Endodermal cell (in vitro differentiated cells): ENCODE data around the gene HECW1. TPM values are rescaled to one million over a fixed set of nuclear protein-coding genes. Genes with fewer than 3 reads are reported as not detected.

ENCODE experiments used
- DNase-seq: peaks from one replicate; pipeline ENCODE4 v3.0.0-alpha.2; 2017
- H3K27ac ChIP-seq: 2 replicates; pipeline ENCODE4 v1.5.1; 2013; ENCODE audit warnings: mild to moderate bottlenecking, low read depth, low read length, moderate library complexity
- H3K27me3 ChIP-seq: 2 replicates; pipeline ENCODE4 v1.6.1; 2013; ENCODE audit warnings: mild to moderate bottlenecking, low read length, moderate library complexity; ENCODE audit not compliant: insufficient read depth, control insufficient read depth, poor library complexity, severe bottlenecking
- H3K36me3 ChIP-seq: 2 replicates; pipeline ENCODE4 v1.7.0; 2013; ENCODE audit warnings: mild to moderate bottlenecking, low read length, moderate library complexity; ENCODE audit not compliant: control insufficient read depth, insufficient read depth
- H3K4me1 ChIP-seq: one replicate; pipeline ENCODE4 v1.7.0; 2013; ENCODE audit warnings: low read length; ENCODE audit not compliant: control insufficient read depth, insufficient read depth
- H3K4me3 ChIP-seq: 2 replicates; pipeline ENCODE4 v1.5.1; 2013; ENCODE audit warnings: mild to moderate bottlenecking, low read length, moderate library complexity
- H3K9ac ChIP-seq: 2 replicates; pipeline ENCODE4 v1.6.1; 2013; ENCODE audit warnings: mild to moderate bottlenecking, low read length, moderate library complexity; ENCODE audit not compliant: poor library complexity, severe bottlenecking; ENCODE audit errors: extremely low read depth
- H3K9me3 ChIP-seq: 2 replicates; pipeline ENCODE4 v1.6.1; 2013; ENCODE audit warnings: mild to moderate bottlenecking, low read length, moderate library complexity; ENCODE audit not compliant: control insufficient read depth
- H3K27ac Mint-ChIP-seq: 2 replicates; pipeline ENCODE4 v1.8.0; 2020; ENCODE audit warnings: mixed read lengths
- H3K27me3 Mint-ChIP-seq: 2 replicates; pipeline ENCODE4 v1.8.0; 2021; ENCODE audit warnings: mild to moderate bottlenecking, mixed read lengths; ENCODE audit not compliant: insufficient read depth
- H3K36me3 Mint-ChIP-seq: 2 replicates; pipeline ENCODE4 v1.8.0; 2020; ENCODE audit warnings: low read depth, mixed read lengths
- H3K4me1 Mint-ChIP-seq: 2 replicates; pipeline ENCODE4 v1.8.0; 2020; ENCODE audit warnings: mixed read lengths
- H3K4me3 Mint-ChIP-seq: 2 replicates; pipeline ENCODE4 v1.8.0; 2020; ENCODE audit warnings: mild to moderate bottlenecking, moderate library complexity, mixed read lengths
- H3K9me3 Mint-ChIP-seq: 2 replicates; pipeline ENCODE4 v1.8.0; 2020; ENCODE audit warnings: mild to moderate bottlenecking, mixed read lengths
- CTCF ChIP-seq: fragments of 200-600 bp; sonication (generic); conservative IDR thresholded peaks from 2 replicates; pipeline ENCODE4 v1.5.0; 2021; ENCODE audit warnings: antibody characterized with exemption, mild to moderate bottlenecking
- WGBS, 2 experiments: methylation state at CpG; one replicate each; pipeline versions ENCODE4 v1.1.5 to v1.1.7; 2013; ENCODE audit warnings: missing lambda C conversion rate in 2 of 2, mixed read lengths in 1 of 2; ENCODE audit not compliant: insufficient coverage in 1 of 2, insufficient read length in 1 of 2; 5-methylcytosine and 5-hydroxymethylcytosine counted together
- microRNA-seq: library from miRNA; unstranded; fragments of <30 nt; microRNA quantifications from one replicate; pipeline ENCODE4 v1.2.0, GENCODE V29; 2020; ENCODE audit warnings: borderline microRNAs expressed
- total RNA-seq, 2 donors: library from RNA; stranded (reverse); fragmentation: NEBNext Ultra II Directional in 1 of 2; extraction: Animal tissue kit (Norgen Biotek cat#: 25700) in 1 of 2; gene quantifications; 2 replicates in 1 of 2; 3 replicates in 1 of 2; pipeline ENCODE4 v1.2.1, GENCODE V29; 2021

Gene HECW1
- total RNA-seq, 2 donors from 2014 or later = 4.6 to 12.0 TPM

GRCh38 chr7:43612599-43613589 is 500.4 kb downstream of the HECW1 start:
- peaks cover 42% of the 10 kb centered on the region for H3K36me3 ChIP-seq
- no peak overlapping the region for H3K4me3 Mint-ChIP-seq
- no peak for TF ChIP-seq CTCF
- no peaks in the 10 kb centered on the region for H3K4me1 Mint-ChIP-seq
- 97 to 100% methylated on average over 1 to 3 of the region's 3 CpGs for WGBS, 2 experiments
- no peak overlapping the region for H3K9ac ChIP-seq
- no peaks in the 10 kb centered on the region for H3K27me3 ChIP-seq
- DNase-seq = no peak
- no peak overlapping the region for H3K27ac Mint-ChIP-seq
- no peaks in the 10 kb centered on the region for H3K9me3 ChIP-seq
- no peak overlapping the region for H3K27ac ChIP-seq
- H3K4me3 ChIP-seq = no peak overlapping the region
- H3K9me3 Mint-ChIP-seq = no peaks in the 10 kb centered on the region
- no peaks in the 10 kb centered on the region for H3K27me3 Mint-ChIP-seq
- no peaks in the 10 kb centered on the region for H3K4me1 ChIP-seq
- H3K36me3 Mint-ChIP-seq = peaks cover 40% of the 10 kb centered on the region

Small RNA genes lying within 50 kb of the gene (microRNA-seq; reads per million reads assigned to microRNA genes)
- 0.89 reads per million for gene MIR3943

Other genes with a start within 250 kb of the HECW1 start
- 1 to 10 TPM; 3.2 to 4.8 TPM for gene C7orf25, start 200.6 kb upstream of the HECW1 start, total RNA-seq
- 100 to 1,000 TPM; 163 to 191 TPM for gene PSMA2, start 180.5 kb upstream of the HECW1 start, total RNA-seq
- gene MRPL32, start 180.3 kb upstream of the HECW1 start, total RNA-seq = 10 to 100 TPM; 88.6 to 97.0 TPM